ENCODE measurements around the gene LMF1. TPM values are rescaled to one million over a fixed set of nuclear protein-coding genes. Genes with fewer than 3 reads are reported as not detected.

LMF1 gene
- total RNA-seq, 2 experiments from 2014 or later, result 17.0 to 31.4 TPM

GRCh38 chr16:965036-965395 is 5.8 kb downstream of the LMF1 start:
- POLR2A ChIA-PET, result no interaction called here
- Histone ChIP-seq H3K9me2 (ENCODE audit: insufficient read depth, low read length) (no peaks in the 10 kb centered on the region), H3K4me2 (ENCODE audit: low read length) (no peak overlapping the region), H3K36me3 (ENCODE audit: insufficient read depth, low read length) (0 out of 2 replicates have a peak, but pooled peaks cover 4% of the 10 kb centered on the region), H4K20me1 (ENCODE audit: insufficient read depth, low read length) (no peaks in the 10 kb centered on the region), H3K9me3 (ENCODE audit: low read length) (no peaks in the 10 kb centered on the region), H3K27ac (ENCODE audit: low read depth, low read length, poor library complexity, severe bottlenecking) (no peak overlapping the region), H2AFZ (ENCODE audit: low read length) (no peak overlapping the region), H3K79me2 (ENCODE audit: insufficient read depth, low read depth, low read length) (no peaks in the 10 kb centered on the region), H3K4me1 (ENCODE audit: insufficient read depth, low read length, poor library complexity, severe bottlenecking) (peaks cover 6% of the 10 kb centered on the region), H3K4me3 (ENCODE audit: low read depth, low read length, poor library complexity, severe bottlenecking) (no peak overlapping the region)
- BruUV-seq (replicated peaks), result no TSS peak
- intact Hi-C loops (cut with micrococcal nuclease; ENCODE audit: unreplicated experiment), result no loop called here
- CTCF ChIA-PET (ENCODE audit: unreplicated experiment), result no interaction called here
- no peak for TF ChIP-seq EZH2phosphoT487 (IDR thresholded peaks at IDR 0.05; ENCODE audit: borderline replicate concordance, low read depth, low read length)
- TF ChIP-seq CTCF (conservative IDR thresholded peaks at IDR 0.05; ENCODE audit: low read length), result no peak
- DNase-seq (ENCODE audit: low spot score), result no peak

- Histone ChIP-seq H3K4me3 (ENCODE audit: low read depth, low read length, poor library complexity, severe bottlenecking) (no peak overlapping the region), H3K9me2 (ENCODE audit: insufficient read depth, low read length) (no peaks in the 10 kb centered on the region), H2AFZ (ENCODE audit: low read length) (no peak overlapping the region), H4K20me1 (ENCODE audit: insufficient read depth, low read length) (no peaks in the 10 kb centered on the region), H3K9me3 (ENCODE audit: low read length) (no peaks in the 10 kb centered on the region), H3K4me1 (ENCODE audit: insufficient read depth, low read length, poor library complexity, severe bottlenecking) (peaks cover 1% of the 10 kb centered on the region), H3K36me3 (ENCODE audit: insufficient read depth, low read length) (0 out of 2 replicates have a peak, but pooled peaks cover 4% of the 10 kb centered on the region), H3K79me2 (ENCODE audit: insufficient read depth, low read depth, low read length) (no peaks in the 10 kb centered on the region), H3K4me2 (ENCODE audit: low read length) (no peak overlapping the region), H3K27ac (ENCODE audit: low read depth, low read length, poor library complexity, severe bottlenecking) (no peak overlapping the region)
- ChIA-PET POLR2A (no interaction called here), CTCF (ENCODE audit: unreplicated experiment) (no interaction called here)
- intact Hi-C loops (cut with micrococcal nuclease; ENCODE audit: unreplicated experiment), result no loop called here
- no peak for TF ChIP-seq CTCF (conservative IDR thresholded peaks at IDR 0.05; ENCODE audit: low read length)
- no peak for TF ChIP-seq EZH2phosphoT487 (IDR thresholded peaks at IDR 0.05; ENCODE audit: borderline replicate concordance, low read depth, low read length)
- BruUV-seq (replicated peaks), result no TSS peak
- DNase-seq (ENCODE audit: low spot score), result no peak
Observed at GRCh38 chr16:964356-965035, 6.3 kb downstream of the LMF1 start.

GRCh38 chr16:963913-964312 is 6.9 kb downstream of the LMF1 start:
- ChIA-PET POLR2A (interaction anchor here (0.9 kb wide), 1 partner anchor 10 kb away, joined by 3 read pairs; no protein-coding TSS in a partner anchor), CTCF (ENCODE audit: unreplicated experiment) (no interaction called here)
- no peaks in the 10 kb centered on the region for H3K4me1 ChIP-seq (ENCODE audit: insufficient read depth, low read length, poor library complexity, severe bottlenecking)
- H3K9me3 ChIP-seq (ENCODE audit: low read length), result no peaks in the 10 kb centered on the region
- BruUV-seq (replicated peaks), result no TSS peak
- H2AFZ ChIP-seq (ENCODE audit: low read length), result no peak overlapping the region
- no peak overlapping the region for H3K4me3 ChIP-seq (ENCODE audit: low read depth, low read length, poor library complexity, severe bottlenecking)
- H3K79me2 ChIP-seq (ENCODE audit: insufficient read depth, low read depth, low read length), result no peaks in the 10 kb centered on the region
- no peaks in the 10 kb centered on the region for H3K9me2 ChIP-seq (ENCODE audit: insufficient read depth, low read length)
- 0 out of 2 replicates have a peak, but pooled peaks cover 4% of the 10 kb centered on the region for H3K36me3 ChIP-seq (ENCODE audit: insufficient read depth, low read length)
- intact Hi-C loops (cut with micrococcal nuclease; ENCODE audit: unreplicated experiment), result no loop called here
- H4K20me1 ChIP-seq (ENCODE audit: insufficient read depth, low read length), result no peaks in the 10 kb centered on the region
- TF ChIP-seq EZH2phosphoT487 (IDR thresholded peaks at IDR 0.05; ENCODE audit: borderline replicate concordance, low read depth, low read length) (no peak), CTCF (conservative IDR thresholded peaks at IDR 0.05; ENCODE audit: low read length) (no peak)
- no peak overlapping the region for H3K4me2 ChIP-seq (ENCODE audit: low read length)
- H3K27ac ChIP-seq (ENCODE audit: low read depth, low read length, poor library complexity, severe bottlenecking), result no peak overlapping the region
- no peak for DNase-seq (ENCODE audit: low spot score)

Data from OCI-LY7 (cell line).